Limb (tissue), 2 donors: Measurements from ENCODE around the gene SLC12A3.

ENCODE experiments used
- DNase-seq, 2 donors: peaks; one replicate each; pipeline ENCODE4 v3.0.0-alpha.2; 2016; ENCODE audit errors: extremely low spot score in 2 of 2

Gene SLC12A3

GRCh38 chr16:56864960-56865359, at the start of gene SLC12A3:
Gene SLC12A3 (plus strand): TSS chr16:56865207. CDS start chr16:56865236, 29 bp downstream.
- DNase-seq: no peak

- no peak for DNase-seq
Observed at GRCh38 chr16:56815721-56816120, 49.3 kb upstream of the SLC12A3 start.

GRCh38 chr16:56817056-56817455, 48.0 kb upstream of the SLC12A3 start:
- DNase-seq: no peak

GRCh38 chr16:56817938-56818337, 47.1 kb upstream of the SLC12A3 start:
- DNase-seq: no peak

GRCh38 chr16:56823081-56823733, 41.8 kb upstream of the SLC12A3 start:
- DNase-seq: no peak

- no peak for DNase-seq
Observed at GRCh38 chr16:56824331-56824730, 40.7 kb upstream of the SLC12A3 start.

- DNase-seq: no peak
Observed at GRCh38 chr16:56824804-56825203, 40.2 kb upstream of the SLC12A3 start.

- DNase-seq: no peak
Observed at GRCh38 chr16:56825826-56826225, 39.2 kb upstream of the SLC12A3 start.

- DNase-seq: no peak
Observed at GRCh38 chr16:56828647-56829046, 36.4 kb upstream of the SLC12A3 start.

GRCh38 chr16:56830669-56831068, 34.3 kb upstream of the SLC12A3 start:
- DNase-seq: no peak

- DNase-seq: no peak
Observed at GRCh38 chr16:56832768-56833167, 32.2 kb upstream of the SLC12A3 start.

GRCh38 chr16:56833243-56833970, 31.6 kb upstream of the SLC12A3 start:
- no peak for DNase-seq

GRCh38 chr16:56835320-56835719, 29.7 kb upstream of the SLC12A3 start:
- DNase-seq: no peak

GRCh38 chr16:56836410-56837230, 28.4 kb upstream of the SLC12A3 start:
- no peak for DNase-seq

- DNase-seq: no peak
Observed at GRCh38 chr16:56838622-56839337, 26.2 kb upstream of the SLC12A3 start.

- no peak for DNase-seq
Observed at GRCh38 chr16:56841233-56841632, 23.8 kb upstream of the SLC12A3 start.

- DNase-seq: no peak
Observed at GRCh38 chr16:56841659-56842058, 23.3 kb upstream of the SLC12A3 start.

GRCh38 chr16:56842133-56842532, 22.9 kb upstream of the SLC12A3 start:
- DNase-seq: no peak

GRCh38 chr16:56844056-56844455, 21.0 kb upstream of the SLC12A3 start:
- DNase-seq: no peak

- no peak for DNase-seq
Observed at GRCh38 chr16:56847173-56847910, 17.7 kb upstream of the SLC12A3 start.
